Calu3 (cell line): ENCODE measurements around the gene PSMD13. TPM values are rescaled to one million over a fixed set of nuclear protein-coding genes. Genes with fewer than 3 reads are reported as not detected.

ENCODE experiments used
- BruUV-seq: library from RNA; stranded (reverse); fragments of 400-500 nt; replicated peaks from 2 replicates; lab custom pipeline; 2021; lab: Mats Ljungman, UMichigan
- CTCF ChIA-PET: fragments of 300-600 bp; sonication (Branson Sonifier 250); formaldehyde crosslinking; loops from one replicate; lab custom pipeline; 2022; ENCODE audit warnings: antibody characterized with exemption; lab: Charles Lee
- DNase-seq: peaks from one replicate; pipeline ENCODE4 v3.0.0; 2022
- H3K27ac Mint-ChIP-seq: one replicate; pipeline ENCODE4 v1.8.0; 2022; ENCODE audit warnings: mixed read lengths; ENCODE audit not compliant: unreplicated experiment
- H3K27me3 Mint-ChIP-seq: one replicate; pipeline ENCODE4 v1.8.0; 2022; ENCODE audit warnings: mixed read lengths; ENCODE audit not compliant: unreplicated experiment
- H3K36me3 Mint-ChIP-seq: one replicate; pipeline ENCODE4 v1.8.0; 2022; ENCODE audit warnings: mild to moderate bottlenecking, moderate library complexity, mixed read lengths; ENCODE audit not compliant: insufficient read depth, unreplicated experiment
- H3K4me1 Mint-ChIP-seq: one replicate; pipeline ENCODE4 v1.8.0; 2022; ENCODE audit warnings: mild to moderate bottlenecking, low read depth, mixed read lengths; ENCODE audit not compliant: unreplicated experiment
- H3K4me3 Mint-ChIP-seq: one replicate; pipeline ENCODE4 v1.8.0; 2022; ENCODE audit warnings: mild to moderate bottlenecking, low read depth, moderate library complexity, mixed read lengths; ENCODE audit not compliant: unreplicated experiment
- H3K9me3 Mint-ChIP-seq: one replicate; pipeline ENCODE4 v1.8.0; 2022; ENCODE audit warnings: low read depth, mixed read lengths; ENCODE audit not compliant: unreplicated experiment
- CTCF ChIP-seq: fragments of 200-600 bp; IDR thresholded peaks from one replicate; pipeline ENCODE4 v1.8.0; 2022; ENCODE audit warnings: antibody characterized with exemption; ENCODE audit not compliant: unreplicated experiment
- intact Hi-C: fragments of 100-400 bp; cut with micrococcal nuclease; formaldehyde crosslinking; loops from one replicate; pipeline ENCODE4 v1.10.0; 2022; ENCODE audit not compliant: unreplicated experiment
- total RNA-seq: library from RNA; stranded (reverse); gene quantifications from 2 replicates; pipeline ENCODE4 v1.2.3, GENCODE V29; 2022

PSMD13 gene
- total RNA-seq, 1 experiment from 2014 or later, result 172 TPM

DNA sequence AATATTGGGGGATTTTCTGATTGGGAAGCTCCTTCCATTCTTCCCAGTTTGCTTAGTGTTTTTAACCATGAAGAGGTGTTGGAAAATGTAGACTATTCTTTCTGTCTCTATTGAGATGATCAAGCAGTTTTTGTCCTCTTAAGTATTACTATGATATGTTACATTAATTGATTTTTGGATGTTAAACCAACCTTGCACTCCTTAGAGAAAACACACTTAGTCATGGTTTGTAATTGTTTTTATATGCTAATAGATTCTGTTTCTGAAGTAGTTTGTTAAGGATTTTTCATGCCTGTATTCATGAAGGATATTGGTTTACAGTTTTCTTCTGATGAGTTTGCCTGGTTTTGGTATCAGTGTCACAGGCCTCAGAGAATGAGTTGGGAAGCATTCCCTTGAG, 39.4 kb downstream of the PSMD13 start:
- intact Hi-C loops, result no loop called here
- Mint-ChIP-seq H3K27ac (no peak overlapping the region), H3K27me3 (peaks cover 79% of the 10 kb centered on the region), H3K36me3 (no peaks in the 10 kb centered on the region), H3K4me3 (no peak overlapping the region), H3K9me3 (peaks cover 5% of the 10 kb centered on the region), H3K4me1 (no peaks in the 10 kb centered on the region)
- no peak for TF ChIP-seq CTCF
- CTCF ChIA-PET, result no interaction called here
- BruUV-seq, result no TSS peak
- DNase-seq, result no peak

DNA sequence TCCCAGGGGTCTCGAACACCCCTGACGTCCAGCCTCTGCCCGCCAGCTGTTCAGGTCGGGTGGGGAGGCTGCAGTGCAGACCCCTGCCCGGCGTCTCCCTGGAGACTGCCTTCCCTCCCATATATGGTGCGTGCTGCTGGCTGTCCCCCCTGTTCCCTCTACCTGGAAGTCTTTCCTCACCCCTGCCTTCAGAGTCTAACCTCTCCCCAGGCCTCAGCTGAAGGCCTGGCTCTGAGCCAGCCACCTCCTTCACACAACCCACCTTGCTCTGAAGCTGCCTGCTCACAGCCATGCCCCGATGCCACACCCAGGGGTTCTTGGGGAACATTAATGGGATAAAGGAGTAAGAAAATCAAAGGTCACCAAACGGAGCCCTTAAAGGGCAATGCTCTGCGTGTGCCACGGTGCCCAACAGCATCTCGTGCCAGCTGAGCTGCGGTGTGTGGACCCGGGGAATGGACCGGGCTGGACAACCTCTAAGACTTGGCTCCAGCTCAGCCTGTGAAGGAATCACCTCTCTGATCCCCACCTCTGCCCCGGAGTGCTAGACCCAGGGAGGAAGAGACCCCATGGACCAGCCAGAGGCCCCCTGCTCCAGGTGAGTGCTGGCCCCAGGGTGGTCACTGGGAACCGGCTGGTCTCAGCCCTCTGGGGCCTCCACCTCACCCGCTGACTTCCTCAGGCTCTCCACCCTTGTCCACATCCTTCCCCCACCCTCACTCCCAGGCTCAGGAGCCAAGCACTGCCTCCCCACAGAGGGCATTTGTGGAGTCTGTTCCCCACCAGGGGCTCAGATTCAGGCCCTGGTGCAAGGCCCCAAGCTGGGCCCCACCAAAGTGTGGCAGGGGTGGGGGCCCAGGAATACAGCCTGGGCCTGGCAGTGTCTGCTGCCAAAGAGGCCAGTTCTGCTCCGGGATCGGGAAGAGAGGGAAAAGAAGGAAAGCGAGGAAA, 41.5 kb downstream of the PSMD13 start, which contains the start of gene NLRP6:
TSS of gene NLRP6 (plus strand) at position 407 of the 951 bp plus-strand sequence. CDS start at position 570, 163 bp downstream.
- no peaks in the 10 kb centered on the region for H3K36me3 Mint-ChIP-seq
- DNase-seq, result no peak
- H3K4me1 Mint-ChIP-seq, result no peaks in the 10 kb centered on the region
- intact Hi-C loops, result no loop called here
- H3K4me3 Mint-ChIP-seq, result no peak within 1 kb of the TSS
- peaks cover 5% of the 10 kb centered on the region for H3K9me3 Mint-ChIP-seq
- BruUV-seq, result no TSS peak
- TF ChIP-seq CTCF, result no peak
- H3K27ac Mint-ChIP-seq, result no peak within 1 kb of the TSS
- H3K27me3 Mint-ChIP-seq, result peaks cover 79% of the 10 kb centered on the region
- CTCF ChIA-PET, result no interaction called here

DNA sequence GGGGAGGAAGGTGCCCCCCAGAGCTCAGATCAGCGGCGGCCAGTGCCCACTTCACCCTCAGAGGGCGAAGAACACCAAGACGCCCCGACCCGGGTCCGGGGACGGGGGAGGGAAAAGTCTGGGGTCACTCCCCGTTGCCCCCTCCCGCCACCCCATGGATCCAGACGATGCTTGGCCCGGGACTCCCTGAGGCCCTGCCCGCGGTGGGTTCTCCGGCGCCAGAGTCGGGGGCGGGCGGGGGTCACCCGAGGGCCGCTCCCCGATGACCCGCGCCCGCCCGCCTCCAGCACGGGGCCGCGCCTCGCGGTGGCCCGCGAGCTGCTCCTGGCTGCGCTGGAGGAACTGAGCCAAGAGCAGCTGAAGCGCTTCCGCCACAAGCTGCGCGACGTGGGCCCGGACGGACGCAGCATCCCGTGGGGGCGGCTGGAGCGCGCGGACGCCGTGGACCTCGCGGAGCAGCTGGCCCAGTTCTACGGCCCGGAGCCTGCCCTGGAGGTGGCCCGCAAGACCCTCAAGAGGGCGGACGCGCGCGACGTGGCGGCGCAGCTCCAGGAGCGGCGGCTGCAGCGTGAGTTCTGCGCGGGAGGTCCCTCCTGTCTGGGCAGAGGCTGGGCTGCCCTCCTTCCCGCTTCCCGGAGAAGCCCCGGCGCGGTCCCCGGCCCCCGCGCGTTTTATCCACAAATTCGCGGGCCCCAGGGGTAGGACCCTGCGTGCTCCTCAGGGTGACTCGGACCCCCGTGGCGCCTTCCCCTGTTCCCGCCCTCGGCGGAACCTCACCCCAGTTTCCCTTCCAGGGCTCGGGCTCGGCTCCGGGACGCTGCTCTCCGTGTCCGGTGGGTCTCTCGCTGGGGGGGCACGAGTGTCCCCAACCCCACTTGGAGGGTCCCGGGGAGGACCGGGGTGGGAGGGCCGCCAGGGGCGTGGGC, 42.5 kb downstream of the PSMD13 start:
- Mint-ChIP-seq H3K27ac (no peak overlapping the region), H3K9me3 (peaks cover 5% of the 10 kb centered on the region), H3K36me3 (no peaks in the 10 kb centered on the region), H3K27me3 (peaks cover 88% of the 10 kb centered on the region), H3K4me3 (no peak overlapping the region), H3K4me1 (no peaks in the 10 kb centered on the region)
- no peak for TF ChIP-seq CTCF
- no peak for DNase-seq
- CTCF ChIA-PET, result no interaction called here
- no TSS peak for BruUV-seq
- intact Hi-C loops, result no loop called here

GRCh38 chr11:279966-280705, 43.4 kb downstream of the PSMD13 start:
- peak overlapping the region; percentile 21 for H3K4me3 Mint-ChIP-seq
- no peaks in the 10 kb centered on the region for H3K36me3 Mint-ChIP-seq
- H3K27me3 Mint-ChIP-seq, result peaks cover 90% of the 10 kb centered on the region
- no peaks in the 10 kb centered on the region for H3K4me1 Mint-ChIP-seq
- peaks cover 5% of the 10 kb centered on the region for H3K9me3 Mint-ChIP-seq
- no peak overlapping the region for H3K27ac Mint-ChIP-seq
- DNase-seq, result peak; percentile 27
- no peak for TF ChIP-seq CTCF
- intact Hi-C loops, result no loop called here
- CTCF ChIA-PET, result interaction anchor here (0.5 to 0.7 kb wide), 3 partner anchors 22 to 114 kb away, joined by 3 to 4 read pairs (median 3); partner anchors contain the start of gene PKP3
- no TSS peak for BruUV-seq
